GM18867 (cell line): ENCODE results near the gene LRRC36.

Source experiments
- ATAC-seq: cut with Tn5 transposase; IDR thresholded peaks from one replicate; pipeline ENCODE4 v1.9.1; 2021; ENCODE audit warnings: mild to moderate bottlenecking, moderate library complexity; ENCODE audit not compliant: unreplicated experiment

LRRC36 gene

DNA sequence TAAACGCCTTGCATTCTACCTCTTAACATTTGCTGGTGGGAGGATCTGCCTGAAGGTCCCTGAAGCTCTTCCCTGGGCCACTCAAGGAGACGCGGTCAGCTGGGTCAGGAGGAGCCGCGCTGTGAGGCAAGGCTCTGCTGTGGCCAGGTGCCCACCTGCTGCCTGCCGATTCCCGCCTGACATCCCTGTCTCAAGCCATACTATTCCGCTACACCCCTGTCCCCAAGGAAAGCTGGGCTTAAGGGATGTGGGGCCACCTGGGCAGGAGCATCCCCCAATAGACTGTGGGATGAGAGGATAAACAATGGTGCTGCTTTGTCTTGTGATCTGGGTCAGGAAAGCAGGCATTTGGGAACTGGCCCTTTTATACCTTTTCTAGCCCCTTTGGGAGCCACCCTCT is 61.6 kb downstream of the LRRC36 start:
- ATAC-seq = no peak

GRCh38 chr16:67388591-67388990 is 62.0 kb downstream of the LRRC36 start:
- ATAC-seq = no peak

DNA sequence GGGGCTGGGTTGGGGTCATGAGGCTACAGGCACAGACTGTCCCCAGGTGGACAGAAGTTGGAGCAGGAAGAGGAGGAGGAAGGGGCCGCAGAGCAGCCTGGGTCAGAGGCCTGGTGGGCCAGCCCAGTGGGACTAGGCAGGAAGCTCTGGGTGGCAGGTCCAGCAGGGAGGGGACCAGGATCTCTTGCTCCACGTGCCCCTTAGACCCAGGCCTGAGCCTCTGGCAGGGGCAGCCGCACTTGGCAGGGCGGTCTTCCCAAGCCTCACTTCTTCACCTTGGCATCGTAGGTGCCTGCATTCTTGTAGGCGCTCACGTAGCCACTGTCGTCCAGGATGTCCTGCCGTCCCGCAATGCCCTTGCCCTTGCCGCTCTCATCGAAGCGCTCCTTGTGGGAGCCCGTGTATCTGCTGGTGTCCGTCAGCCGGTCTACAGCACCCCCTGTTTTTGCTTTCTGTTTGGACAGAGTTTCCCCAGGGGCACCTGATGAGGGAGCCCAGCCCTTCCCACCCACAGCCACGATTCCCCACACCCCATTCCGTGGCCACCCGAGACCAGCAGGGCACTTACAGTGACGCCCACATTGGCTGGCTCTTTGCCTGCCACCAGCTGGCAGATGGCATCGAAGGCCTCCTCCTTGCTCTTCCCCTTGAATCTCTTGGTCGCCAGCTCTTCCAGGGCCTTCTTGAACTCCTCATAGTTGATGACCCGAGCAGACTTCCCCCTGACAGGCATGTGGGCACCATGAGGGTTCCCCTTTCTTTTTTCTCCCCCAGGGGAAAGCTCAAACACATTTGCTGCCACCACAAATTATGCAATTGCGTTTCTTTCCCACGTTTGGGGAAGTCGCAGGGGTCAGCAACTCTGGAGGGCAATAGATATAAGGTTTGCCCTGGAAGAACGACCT is 63.5 kb downstream of the LRRC36 start:
- no peak for ATAC-seq

- no peak for ATAC-seq
Measured at GRCh38 chr16:67390816-67391423, 64.3 kb downstream of the LRRC36 start.

GRCh38 chr16:67391424-67392300 is 65.0 kb downstream of the LRRC36 start:
- no peak for ATAC-seq

DNA sequence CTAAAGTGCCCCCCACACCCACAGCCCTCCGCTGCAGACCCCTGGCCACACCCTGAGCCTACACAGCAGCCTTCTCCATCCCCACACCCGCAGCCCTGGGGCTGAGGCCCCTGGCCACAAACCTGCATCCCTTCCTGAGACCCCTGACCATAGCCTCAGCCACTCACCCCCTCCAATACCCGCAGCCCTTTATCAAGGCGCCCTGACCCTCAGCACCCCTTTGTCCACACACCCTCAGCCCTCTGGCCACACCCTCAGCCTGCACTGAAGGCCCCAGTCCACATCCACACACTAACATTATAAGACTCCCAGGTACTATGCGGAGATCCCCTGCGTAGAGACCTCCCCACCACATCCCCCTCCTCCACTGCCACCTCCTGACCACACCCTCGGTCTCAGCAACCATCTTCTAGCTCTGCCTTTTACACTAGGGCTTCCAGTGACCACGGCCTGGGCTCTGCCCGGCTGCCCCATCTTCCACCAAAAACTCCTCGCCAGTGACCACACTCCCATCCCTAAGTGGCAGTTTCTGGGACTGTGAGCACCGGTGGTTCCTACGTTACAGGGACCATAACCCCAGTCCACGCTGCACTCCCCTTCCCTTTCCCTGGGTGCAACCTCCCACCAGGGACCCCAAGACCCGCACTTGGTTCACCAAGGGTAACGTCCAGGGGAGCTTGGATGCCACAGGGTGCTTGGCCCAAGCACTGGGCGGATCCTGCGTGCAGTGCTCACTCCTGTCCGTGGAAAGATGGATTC is 65.9 kb downstream of the LRRC36 start:
- no peak for ATAC-seq

DNA sequence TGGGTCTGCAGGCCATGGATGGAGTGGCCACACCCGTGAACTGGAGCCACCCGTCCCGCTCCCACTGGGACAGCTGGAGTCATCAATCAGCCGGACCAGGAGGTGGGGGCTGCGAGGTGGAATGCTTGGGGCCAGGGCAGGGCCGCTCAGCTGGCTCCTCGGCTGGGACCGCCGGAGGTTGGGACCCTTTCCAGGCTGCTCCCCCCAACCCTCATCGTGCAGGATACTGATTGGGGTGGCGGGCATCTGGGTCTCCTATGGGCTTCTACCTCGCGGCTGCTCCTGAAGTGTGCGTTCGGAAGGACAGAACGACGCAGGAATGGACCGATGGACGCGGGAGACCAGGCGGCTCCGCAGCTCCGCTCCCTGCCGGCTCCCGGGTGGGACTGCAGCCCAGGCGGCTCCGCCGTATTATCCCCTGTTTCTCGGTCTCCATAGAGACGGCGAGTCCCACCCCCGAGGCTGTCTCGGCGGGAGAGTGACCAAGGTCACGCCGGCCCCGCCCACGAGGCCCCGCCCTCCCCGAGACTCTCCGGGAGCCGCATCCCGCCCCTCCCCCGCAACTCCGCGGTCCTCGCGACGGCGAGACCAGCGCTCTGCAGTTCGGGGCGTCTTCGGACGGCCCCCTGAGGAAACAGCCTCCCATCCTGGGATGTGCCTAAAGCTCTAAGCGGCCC is 66.6 kb downstream of the LRRC36 start, which contains the start of gene TPPP3:
Gene TPPP3 (minus strand): TSS at position 388 of the 677 bp plus-strand sequence. CDS start 2,387 bp downstream, outside the sequence.
- no peak for ATAC-seq

DNA sequence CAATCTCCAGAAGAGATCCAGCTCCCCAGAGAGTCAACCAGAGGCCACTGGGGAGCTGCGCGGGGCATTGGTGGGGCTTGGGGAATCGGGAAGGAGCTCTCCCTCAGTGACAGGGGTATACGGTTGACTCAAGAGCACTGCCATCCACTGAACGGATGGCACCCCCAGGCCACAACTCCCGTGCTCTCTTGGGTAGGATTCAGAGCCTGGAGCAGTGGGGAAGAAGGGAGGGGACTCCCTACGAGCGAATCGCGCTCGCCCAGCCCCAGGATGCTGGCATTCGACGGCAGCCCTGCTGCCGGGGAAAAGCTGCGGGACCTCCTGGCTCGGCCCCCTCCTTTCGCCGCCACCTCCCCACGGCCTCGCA is 67.2 kb downstream of the LRRC36 start:
- ATAC-seq = no peak

GRCh38 chr16:67394155-67395104 is 67.8 kb downstream of the LRRC36 start:
- no peak for ATAC-seq

GRCh38 chr16:67395105-67395457 is 68.5 kb downstream of the LRRC36 start:
- ATAC-seq = no peak

DNA sequence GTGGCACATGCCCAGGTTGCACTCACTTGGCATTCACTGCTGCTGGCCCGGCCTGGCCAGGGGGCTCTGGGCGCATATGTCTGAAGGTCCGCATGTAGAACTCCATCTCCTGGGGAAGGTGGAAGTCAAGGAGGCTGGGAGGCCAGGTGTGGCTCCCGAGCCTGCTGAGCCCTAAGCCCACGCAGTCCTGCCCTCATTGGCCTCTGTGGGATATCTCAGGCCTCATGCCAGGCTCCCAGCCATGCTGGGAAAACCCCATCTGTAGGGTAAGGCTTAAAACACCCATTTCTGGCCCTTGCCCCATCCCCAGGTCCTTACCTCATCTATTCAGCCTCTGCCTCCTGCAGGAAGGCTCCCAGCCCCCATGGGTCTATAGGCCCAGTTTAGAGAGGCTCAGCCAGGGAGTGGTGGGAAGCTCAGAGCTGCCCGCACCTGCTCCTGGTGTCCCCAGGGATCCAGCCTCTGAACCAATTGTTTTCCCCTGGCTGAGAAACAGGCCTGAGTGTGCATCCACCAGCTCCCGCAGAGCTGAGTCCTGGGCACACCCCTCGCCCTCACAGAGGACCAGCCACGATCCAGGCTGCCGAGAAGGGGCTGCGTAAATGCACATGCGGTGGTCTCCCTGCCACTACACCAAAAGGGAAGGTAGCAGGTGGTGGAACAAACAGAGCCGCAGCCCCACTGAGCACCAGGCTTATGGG is 69.0 kb downstream of the LRRC36 start:
- ATAC-seq = no peak

DNA sequence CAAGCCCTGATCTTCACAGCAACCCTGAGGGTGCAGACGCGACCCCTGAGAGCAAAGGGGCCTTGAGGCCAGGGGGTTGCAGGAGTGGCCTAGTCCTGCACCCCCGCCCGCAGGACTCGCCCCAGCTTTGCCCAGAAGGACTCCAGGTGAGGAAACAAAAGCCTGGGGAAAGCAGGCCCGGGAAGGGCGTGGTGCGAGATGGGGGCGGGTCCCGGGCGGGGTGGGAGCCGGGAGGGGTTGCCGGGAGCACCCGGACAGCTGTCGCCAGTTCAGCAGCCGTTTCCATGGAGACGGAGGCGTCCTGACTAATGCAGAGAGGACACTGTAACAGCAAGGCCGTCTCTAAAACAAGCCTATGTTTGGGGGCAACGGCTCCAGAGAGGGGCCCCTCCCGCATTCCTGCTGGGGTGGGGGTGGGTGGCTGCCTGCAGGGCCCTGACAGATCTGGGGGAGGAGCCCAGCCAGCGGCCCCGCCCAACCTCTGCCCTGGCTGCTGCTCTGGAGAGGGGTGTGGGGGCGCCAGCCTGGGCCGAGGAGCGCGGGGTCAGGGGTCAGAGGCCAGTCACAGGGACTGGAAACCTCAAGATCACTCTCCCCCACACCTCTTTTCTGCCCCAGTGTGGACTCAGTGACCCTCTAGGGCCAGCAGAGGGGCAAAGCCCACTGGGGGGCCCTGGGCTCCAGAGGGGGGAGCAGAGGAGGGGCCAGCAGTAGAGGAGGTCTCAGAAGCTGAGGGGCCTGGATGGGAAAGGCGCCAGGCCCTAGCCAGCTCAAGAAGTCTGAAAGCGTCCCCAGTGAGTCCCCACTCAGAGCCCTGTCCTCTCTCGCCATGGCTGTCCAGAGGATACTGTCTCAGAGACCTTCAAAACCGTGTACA is 69.8 kb downstream of the LRRC36 start:
- ATAC-seq = no peak

GRCh38 chr16:67397036-67397801 is 70.6 kb downstream of the LRRC36 start:
- no peak for ATAC-seq

DNA sequence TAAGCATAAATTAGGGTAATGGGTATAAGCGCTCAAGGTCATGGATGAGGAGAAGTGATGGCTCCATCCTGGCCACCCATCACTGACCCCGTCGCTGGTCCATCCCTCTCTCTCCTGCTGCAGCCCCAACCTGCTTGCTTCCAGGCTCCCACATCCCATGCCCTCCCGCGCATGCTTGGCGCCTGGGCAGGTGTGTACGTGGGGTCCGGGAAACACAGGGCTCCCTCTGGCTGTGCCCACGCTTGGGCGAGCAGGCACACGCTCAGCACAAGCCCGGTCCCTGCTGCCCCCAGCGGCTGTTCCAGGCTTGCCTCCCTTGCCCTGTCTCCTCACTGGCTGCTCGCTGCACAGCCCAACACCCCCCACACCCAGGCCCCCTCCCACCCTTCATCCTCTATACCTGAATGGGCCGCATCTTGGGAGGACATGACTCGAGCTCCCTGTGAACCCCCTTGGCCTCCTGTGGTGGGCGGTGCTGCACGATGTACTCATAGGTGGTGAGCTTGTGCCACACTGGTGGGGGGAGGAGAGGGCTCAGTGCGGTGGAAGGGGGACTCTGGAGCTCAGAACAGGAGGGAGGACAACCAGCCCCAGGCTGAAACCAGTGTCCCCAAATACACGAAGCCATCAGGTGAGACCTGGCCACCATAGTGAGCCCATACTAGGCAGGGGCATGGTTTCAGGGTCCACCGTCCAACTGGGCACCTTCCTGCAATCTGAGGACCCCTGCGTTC is 71.4 kb downstream of the LRRC36 start:
- no peak for ATAC-seq

- no peak for ATAC-seq
Measured at GRCh38 chr16:67398546-67399217, 72.1 kb downstream of the LRRC36 start.
